GM12892 (cell line): ENCODE data around the gene BMP2K.

Experiments
- POLR2AphosphoS5 ChIP-seq: IDR thresholded peaks from 2 replicates; pipeline ENCODE4 v1.6.1; 2011; ENCODE audit warnings: low read depth, low read length, control low read depth
- TAF1 ChIP-seq: IDR thresholded peaks from 2 replicates; pipeline ENCODE4 v1.6.1; 2011; ENCODE audit warnings: low read depth, mild to moderate bottlenecking, control low read depth, low read length, borderline replicate concordance

GRCh38 chr4:78800965-78801364, 24.8 kb downstream of the BMP2K start:
- TF ChIP-seq POLR2AphosphoS5 (no peak), TAF1 (no peak)
